ENCODE data around the gene AHR.
"Not testable (repeated sequence)": the region's sequence is repeated elsewhere in the genome, so short reads cannot be mapped to it uniquely, and the experiment has no call there.

AHR gene

DNA sequence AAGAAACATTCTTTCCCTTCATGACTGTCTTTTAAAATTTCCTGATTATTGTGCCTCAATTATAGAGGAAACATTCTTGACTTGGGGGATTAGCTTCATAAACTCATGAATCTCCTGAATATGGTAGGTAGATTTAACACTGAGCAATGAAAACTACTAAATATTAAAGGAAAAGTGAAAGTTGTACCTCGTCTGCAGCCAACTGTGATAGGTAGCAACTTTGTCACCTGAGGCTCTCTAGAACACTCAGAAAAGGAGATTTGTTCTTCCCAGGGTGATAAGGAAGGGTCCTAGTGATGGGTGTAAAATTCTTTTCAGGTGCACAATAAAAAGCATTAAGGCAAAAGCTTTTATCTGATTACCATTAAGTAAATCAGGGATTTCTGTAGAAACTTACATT lies 78.1 kb downstream of the AHR start:
- in situ Hi-C loops (cut with MboI; ENCODE audit: low sequenced_read_pairs, unreplicated experiment) = no loop called here
- TF ChIP-seq, protein P1, sequence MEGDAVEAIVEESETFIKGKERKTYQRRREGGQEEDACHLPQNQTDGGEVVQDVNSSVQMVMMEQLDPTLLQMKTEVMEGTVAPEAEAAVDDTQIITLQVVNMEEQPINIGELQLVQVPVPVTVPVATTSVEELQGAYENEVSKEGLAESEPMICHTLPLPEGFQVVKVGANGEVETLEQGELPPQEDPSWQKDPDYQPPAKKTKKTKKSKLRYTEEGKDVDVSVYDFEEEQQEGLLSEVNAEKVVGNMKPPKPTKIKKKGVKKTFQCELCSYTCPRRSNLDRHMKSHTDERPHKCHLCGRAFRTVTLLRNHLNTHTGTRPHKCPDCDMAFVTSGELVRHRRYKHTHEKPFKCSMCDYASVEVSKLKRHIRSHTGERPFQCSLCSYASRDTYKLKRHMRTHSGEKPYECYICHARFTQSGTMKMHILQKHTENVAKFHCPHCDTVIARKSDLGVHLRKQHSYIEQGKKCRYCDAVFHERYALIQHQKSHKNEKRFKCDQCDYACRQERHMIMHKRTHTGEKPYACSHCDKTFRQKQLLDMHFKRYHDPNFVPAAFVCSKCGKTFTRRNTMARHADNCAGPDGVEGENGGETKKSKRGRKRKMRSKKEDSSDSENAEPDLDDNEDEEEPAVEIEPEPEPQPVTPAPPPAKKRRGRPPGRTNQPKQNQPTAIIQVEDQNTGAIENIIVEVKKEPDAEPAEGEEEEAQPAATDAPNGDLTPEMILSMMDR (IDR thresholded peaks at IDR 0.05; ENCODE audit: borderline replicate concordance, control extremely low read depth, extremely low read depth, insufficient read depth, missing control alignments) = no peak
- no peak for DNase-seq (ENCODE audit: low spot score)

DNA sequence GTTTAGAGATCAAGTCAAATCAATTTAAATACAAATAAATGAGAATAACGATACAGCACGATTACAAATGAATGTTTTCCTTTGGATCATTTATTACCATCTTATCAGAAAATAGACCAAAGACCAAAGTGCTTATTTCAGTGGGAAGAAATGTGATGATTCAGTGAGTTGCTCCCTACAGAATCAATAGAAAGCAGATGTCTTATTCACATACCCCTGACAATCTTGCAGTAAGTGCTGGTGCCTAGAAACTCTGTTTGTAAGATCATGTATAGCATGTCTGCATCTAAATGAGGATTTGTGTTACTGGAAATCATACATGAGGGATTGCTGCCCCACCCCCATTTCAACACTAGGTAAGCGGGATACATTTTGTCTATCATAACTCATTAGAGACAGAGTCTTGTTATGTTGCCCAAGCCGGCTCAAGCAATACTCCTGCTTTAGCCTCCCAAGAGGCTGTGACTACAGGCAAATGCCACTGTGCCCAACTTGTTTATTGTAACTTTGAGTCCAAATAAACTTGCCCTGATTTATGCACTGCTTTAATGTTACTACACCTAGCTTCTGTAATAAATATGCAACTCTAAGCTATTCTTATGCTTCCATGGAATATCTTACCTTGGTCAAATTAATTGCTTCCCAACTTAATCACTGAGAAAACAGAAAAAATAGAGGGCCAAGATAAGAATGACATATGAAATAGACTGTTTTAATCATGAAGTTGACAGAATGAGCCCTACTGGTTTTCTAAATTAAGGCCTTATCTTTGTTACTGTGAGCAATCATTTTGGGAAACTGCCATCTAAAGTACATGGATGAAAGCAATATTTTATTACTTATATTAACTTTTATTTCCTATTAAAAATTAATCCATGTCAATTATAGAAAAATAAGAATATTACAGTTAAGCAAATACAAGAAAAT lies 82.5 kb downstream of the AHR start:
- in situ Hi-C loops (cut with MboI; ENCODE audit: low sequenced_read_pairs, unreplicated experiment) = no loop called here
- no peak for DNase-seq (ENCODE audit: low spot score)

DNA sequence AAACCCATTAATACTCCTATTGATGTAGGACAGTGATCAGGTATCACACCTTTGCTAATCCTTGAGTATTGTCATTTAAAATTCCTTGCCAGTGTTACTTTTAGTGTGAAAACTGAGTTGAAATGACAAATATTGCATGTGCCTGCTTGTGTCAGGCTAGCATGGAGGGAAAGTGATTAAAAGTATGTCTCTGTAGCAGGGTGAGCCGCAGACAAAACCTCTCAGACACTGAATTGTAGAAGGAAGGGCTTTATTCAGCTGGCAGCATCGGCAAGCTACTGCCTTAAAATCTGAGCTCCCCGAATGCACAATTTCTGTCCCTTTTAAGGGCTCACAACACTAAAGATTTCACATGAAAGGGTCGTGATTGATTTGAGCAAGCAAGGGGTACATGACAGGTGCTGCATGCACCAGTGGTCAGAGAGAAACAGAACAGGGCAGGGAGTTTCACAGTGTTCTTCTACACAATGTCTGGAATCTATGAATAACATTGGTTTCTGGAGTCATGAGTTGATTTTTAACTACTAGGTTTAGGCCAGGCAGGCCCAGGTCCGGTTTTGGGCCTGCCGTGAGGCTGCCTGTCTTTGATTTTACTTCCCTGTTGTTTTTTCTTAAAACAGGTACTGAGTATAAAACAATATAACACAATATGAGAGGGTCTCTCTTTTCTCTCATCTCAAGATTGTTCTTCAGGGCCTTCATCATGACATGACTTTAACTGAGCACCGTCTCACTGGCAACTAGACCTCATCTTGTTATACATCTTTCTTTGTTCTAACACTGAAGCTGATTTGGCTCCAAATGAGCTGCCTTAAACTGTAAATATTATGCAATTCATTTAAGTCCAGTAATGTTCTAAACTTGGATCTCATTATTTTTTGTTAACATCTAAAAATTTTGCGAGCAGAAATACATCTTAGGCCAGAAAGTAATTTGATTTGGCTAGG lies 84.2 kb downstream of the AHR start:
- DNase-seq (ENCODE audit: low spot score); in situ Hi-C loops (cut with MboI; ENCODE audit: low sequenced_read_pairs, unreplicated experiment): not testable (repeated sequence)

More for the DNA sequence above, 82.5 kb downstream of the AHR start:
- TF ChIP-seq, protein P1 (IDR thresholded peaks at IDR 0.05; ENCODE audit: borderline replicate concordance, control extremely low read depth, extremely low read depth, insufficient read depth, missing control alignments) = no peak

DNA sequence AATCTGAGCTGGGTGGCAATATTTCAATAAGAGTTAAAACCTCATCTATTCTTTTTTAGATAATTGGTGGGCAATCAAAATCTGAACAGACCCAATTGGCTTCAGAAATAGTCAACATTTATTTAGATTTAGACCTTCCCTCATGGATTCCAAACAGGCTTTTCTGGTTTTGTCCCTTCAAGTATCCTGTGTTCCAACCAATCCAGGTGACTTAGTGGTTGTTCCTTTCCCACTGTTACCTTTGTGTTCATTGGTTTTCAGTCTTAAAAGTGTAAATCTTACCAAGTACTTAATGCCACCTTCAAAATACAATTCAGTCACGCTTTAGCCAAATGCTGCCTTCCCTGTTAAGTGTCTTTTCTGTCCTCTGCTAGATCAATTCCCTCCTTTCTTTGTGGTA lies 85.9 kb downstream of the AHR start:
- TF ChIP-seq, protein P1 (IDR thresholded peaks at IDR 0.05; ENCODE audit: borderline replicate concordance, control extremely low read depth, extremely low read depth, insufficient read depth, missing control alignments) = no peak
- in situ Hi-C loops (cut with MboI; ENCODE audit: low sequenced_read_pairs, unreplicated experiment) = no loop called here
- no peak for DNase-seq (ENCODE audit: low spot score)

DNA sequence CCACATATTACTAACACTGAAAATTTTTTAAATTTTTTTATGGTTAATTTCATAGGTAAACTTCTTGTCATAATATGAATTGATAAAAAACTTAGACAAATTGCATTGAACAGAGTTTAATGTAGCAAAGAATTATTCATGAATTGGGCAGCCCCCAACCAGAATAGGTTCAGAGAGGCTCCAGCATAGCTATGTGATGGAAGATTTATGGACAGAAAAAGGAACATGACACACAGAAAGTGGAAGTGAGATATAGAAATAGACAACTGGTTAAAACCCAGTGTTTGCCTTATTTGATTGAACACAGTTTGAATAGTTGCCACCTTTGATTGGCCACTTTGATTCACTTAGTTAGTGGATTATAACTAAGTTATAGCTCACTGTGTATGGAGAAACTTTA lies 87.2 kb downstream of the AHR start:
- DNase-seq (ENCODE audit: low spot score) = no peak
- TF ChIP-seq, protein P1 (IDR thresholded peaks at IDR 0.05; ENCODE audit: borderline replicate concordance, control extremely low read depth, extremely low read depth, insufficient read depth, missing control alignments) = no peak
- in situ Hi-C loops (cut with MboI; ENCODE audit: low sequenced_read_pairs, unreplicated experiment) = no loop called here

DNA sequence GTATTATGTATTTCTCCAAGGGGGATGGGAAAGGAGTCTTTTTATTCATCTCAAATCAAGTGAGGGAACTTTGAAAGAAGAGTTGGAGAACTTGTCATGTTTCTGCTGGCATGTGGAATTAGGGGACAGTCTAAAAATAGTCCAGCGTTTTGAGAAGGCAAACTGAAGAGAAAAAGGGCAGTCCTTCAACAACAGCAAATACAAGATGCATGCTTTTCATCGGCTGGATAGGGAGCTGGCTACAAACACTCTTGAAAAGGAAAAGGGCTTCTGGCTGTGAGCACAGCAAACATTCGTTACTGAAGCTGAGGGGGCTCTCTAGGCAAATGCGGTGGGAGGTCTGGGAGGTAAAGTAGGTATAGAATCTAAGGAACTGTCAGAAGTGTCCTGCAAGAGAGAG lies 91.9 kb downstream of the AHR start:
- in situ Hi-C loops (cut with MboI; ENCODE audit: low sequenced_read_pairs, unreplicated experiment) = no loop called here
- no peak for DNase-seq (ENCODE audit: low spot score)
- TF ChIP-seq, protein P1 (IDR thresholded peaks at IDR 0.05; ENCODE audit: borderline replicate concordance, control extremely low read depth, extremely low read depth, insufficient read depth, missing control alignments) = no peak
